HEK293 (cell line): ENCODE measurements around the gene PARVA.

Experiments used
- ZNF24 ChIP-seq: fragments of 450-650 bp; formaldehyde crosslinking; IDR thresholded peaks from 2 replicates; pipeline ENCODE4 v1.5.1; 2016; ENCODE audit warnings: missing biosample characterization, missing genetic modification characterization
- ZNF747 ChIP-seq: fragments of 450-650 bp; formaldehyde crosslinking; IDR thresholded peaks from 2 replicates; pipeline ENCODE4 v1.5.1; 2016; ENCODE audit warnings: missing biosample characterization, missing genetic modification characterization

- TF ChIP-seq ZNF747 (tag by site-specific recombination) (no peak), ZNF24 (no peak)
Measured at GRCh38 chr11:12567746-12568460, 190.5 kb downstream of the PARVA start.
